Stimulated activated CD4-positive, alpha-beta T cell treated with anti-CD3 and anti-CD28 coated beads, Interleukin-1b, Interleukin-23, amount 100 ng/mL, for 48 hours (primary cell): ENCODE data around the gene TTC27.
"Not testable (repeated sequence)": the region's sequence is repeated elsewhere in the genome, so short reads cannot be mapped to it uniquely, and the experiment has no call there.

Source experiments
- DNase-seq: peaks from one replicate; pipeline ENCODE4 v3.0.0-alpha.2; 2020

TTC27 gene

DNA sequence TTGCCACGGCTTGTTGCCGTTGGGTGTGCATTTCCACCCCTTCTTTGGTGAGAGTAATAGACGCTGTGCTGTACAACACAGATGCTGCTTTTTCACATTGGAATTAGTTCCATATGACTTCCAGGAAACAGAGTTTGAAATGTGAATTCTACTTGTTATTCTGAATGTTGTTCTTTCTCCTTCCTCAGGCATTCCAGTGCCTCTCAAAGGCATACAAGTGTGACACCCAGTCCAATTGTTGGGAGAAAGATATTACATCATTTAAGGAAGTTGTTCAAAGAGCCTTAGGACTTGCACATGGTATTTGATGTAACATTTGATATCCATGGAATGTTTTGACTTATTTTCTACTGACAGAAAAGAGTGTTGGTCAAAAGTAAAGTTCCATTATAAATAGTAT, 184.5 kb downstream of the TTC27 start:
- DNase-seq, result no peak

DNA sequence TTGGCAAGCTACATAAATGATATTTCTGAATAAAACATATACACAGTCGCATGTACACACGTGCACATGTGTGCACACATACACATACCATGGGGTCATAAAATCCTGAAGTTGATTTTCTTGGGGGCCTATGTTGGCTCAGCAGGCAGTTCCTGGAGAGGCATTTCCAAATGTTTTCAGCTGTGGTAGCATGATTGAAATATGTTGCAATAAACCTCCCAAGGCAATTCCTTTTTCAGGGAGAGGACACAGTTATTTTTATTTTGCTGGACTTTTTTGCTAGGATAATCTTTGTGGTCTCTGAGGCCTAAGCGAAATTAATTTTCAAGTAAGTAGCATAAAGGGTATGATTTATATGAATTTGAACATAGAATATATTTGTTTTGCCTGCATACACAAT, 192.2 kb downstream of the TTC27 start:
- DNase-seq, result no peak

DNA sequence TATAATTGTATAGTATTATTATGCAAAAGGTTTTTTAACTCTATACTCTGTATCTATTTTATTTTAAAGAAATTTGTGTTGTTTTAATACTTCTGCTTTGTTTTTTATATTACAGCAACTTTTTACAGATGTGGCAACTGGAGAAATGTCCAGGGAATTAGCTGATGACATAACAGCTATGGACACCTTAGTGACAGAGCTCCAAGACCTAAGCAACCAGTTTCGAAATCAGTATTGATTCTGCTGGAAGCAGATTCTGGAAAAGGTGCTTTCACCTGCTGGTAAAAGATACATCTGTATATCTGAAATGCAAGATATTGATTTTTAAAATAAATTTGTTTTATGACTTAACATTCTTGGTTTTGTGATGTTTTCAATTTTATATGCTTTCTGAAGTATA, 192.9 kb downstream of the TTC27 start:
- no peak for DNase-seq

GRCh38 chr2:32824070-32824809, 196.4 kb downstream of the TTC27 start:
- DNase-seq, result no peak

- DNase-seq, result no peak
Measured at GRCh38 chr2:32825291-32825712, 197.5 kb downstream of the TTC27 start.

DNA sequence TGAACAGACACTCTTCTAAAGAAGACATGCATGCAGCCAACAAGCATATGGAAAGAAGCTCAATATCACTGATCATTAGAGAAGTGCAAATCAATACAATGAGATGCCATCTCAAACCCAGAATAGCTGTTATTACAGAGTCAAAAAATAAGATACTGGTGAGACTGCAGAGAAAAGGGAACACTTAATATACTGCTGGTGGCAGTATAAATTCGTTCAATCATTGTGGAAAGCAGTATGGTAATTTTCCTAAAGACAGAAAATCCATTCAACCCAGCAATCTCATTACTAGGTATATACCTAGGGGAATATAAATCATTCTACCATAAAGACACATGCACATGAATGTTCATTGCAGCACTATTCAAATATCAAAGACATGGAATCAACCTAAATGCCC, 202.3 kb downstream of the TTC27 start:
- no peak for DNase-seq

DNA sequence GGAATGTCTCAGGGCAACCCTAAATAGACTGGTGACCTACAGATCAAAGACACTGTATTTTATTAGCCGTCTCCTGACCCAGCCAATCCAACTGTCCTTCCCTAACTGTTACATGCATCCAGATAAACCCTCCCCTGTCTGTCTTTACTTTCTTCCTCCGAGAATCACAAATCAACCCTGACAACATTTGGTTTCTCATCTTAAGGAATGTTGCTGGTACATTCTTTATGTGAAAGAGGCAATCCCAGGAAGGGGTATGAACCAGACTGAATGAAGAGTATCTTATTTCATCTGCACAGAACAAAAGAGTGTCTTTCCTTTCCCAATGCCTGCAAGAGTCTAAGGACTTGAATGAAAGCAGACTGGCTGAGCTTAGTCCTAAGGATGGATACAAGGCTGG, 205.0 kb downstream of the TTC27 start:
- no peak for DNase-seq

- no peak for DNase-seq
Measured at GRCh38 chr2:32833709-32834108, 205.9 kb downstream of the TTC27 start.

GRCh38 chr2:32835148-32835547, 207.3 kb downstream of the TTC27 start:
- no peak for DNase-seq

DNA sequence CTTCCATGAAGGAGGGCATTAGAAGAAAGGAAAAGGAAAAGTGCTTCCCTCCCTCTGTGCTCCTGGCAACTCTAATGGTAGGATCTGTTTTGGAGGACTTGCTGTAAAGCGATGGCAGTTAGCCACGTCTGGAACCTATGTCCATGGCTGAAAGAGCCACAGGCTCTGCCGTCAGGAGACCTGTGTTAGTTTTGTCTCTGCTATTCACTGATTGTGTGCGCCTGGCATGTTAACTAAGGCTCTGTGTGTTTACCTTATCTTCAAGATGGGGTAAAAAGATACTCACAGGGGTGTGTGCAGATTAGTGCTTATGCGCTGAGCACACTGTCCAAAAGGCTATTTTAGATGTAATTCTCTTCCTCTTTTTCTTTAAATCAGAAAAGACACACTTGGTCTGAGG, 209.1 kb downstream of the TTC27 start:
- no peak for DNase-seq

DNA sequence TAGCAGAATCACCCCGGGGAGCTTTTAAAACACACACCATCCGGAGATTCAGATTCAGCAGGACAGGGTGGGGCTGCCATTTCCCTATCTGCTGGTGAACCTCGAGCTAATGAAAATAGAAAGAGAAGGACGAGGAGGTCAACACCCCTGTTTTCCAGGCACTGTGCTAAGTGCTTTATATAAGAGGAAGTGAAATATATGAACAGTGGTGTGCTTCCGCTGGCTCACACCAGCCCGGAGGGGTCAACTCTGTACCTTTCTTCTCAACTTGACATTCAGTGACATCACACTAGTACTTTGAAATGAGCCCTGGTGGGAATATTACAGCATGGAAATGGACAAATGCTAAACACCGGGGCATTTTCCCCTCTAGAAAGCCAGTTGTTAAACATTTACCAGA, 210.6 kb downstream of the TTC27 start:
- DNase-seq, result no peak

DNA sequence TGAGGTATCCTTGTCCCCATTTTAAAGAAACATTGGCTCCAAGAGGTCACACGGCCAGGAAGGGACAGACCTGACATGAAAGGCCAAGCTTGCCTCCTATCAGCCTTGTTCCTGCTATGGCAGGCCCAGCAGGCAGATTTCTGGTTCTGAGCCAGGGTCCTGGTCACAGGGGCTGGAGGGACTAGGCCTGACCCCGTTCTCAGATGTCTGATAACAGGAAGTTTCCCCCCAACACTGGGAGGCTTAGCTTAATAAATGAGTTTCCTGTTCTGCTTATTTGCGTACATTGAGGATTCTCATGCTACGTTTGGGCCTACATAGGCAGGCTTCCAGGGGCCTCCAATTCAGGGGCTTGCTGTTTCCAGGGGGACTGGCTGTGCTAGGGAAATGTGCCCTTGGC, 211.1 kb downstream of the TTC27 start:
- no peak for DNase-seq

- no peak for DNase-seq
Measured at GRCh38 chr2:32841931-32842898, 214.4 kb downstream of the TTC27 start.

DNA sequence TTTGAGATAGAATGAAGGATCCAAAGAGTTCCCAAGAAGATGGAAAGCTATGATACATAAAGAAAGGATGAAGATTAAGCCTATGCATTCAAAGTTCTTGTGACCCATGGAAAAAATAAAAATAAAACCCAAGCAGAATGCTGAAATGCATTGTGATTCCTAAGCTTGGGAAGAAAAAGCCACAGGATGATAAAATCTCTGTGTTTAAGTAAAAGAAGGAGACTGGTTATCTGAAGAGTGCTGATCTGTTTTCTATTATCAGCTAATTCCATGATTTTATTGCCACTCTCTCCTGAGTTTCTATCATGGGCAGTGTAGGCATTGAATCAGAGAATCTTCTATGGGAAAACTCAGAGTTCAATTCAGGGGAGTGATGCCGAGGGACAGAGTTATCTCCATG, 215.8 kb downstream of the TTC27 start:
- DNase-seq, result no peak

- DNase-seq, result no peak
Measured at GRCh38 chr2:32844253-32844652, 216.4 kb downstream of the TTC27 start.

GRCh38 chr2:32846274-32846673, 218.4 kb downstream of the TTC27 start:
- DNase-seq, result not testable (repeated sequence)

- no peak for DNase-seq
Measured at GRCh38 chr2:32847734-32848133, 219.9 kb downstream of the TTC27 start.

GRCh38 chr2:32849456-32850194, 221.8 kb downstream of the TTC27 start:
- DNase-seq, result no peak

DNA sequence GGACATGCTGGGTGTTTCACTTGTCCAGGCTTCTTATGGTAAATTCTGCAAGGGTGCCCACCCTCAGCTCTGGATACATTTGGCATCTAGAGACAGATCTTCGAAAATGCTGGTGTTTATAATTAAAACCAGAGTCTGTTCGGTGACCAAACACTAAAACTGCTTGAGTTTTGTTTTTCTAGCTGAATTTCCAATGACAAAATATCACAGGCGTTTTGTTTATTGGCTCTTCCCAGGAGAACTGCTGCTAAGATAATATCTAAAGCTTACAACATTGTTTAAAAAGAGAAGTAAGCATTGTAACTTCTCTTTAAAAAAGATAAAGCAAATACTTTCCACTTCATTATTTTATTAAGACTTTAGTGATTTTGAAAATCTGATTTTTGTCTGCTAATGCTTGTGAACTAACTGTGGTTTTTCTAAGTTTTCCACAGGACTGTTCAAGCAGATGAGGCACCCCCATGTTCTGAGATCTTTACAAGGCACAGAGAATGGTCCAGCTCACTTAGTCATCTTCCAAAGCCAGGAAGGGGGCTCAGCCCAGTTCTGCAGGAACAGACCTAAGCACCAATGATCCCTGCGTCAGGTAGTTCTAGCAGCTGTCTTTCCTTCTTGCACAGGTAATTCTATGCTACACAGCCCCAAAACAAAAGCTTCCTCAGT, 224.1 kb downstream of the TTC27 start:
- no peak for DNase-seq

DNA sequence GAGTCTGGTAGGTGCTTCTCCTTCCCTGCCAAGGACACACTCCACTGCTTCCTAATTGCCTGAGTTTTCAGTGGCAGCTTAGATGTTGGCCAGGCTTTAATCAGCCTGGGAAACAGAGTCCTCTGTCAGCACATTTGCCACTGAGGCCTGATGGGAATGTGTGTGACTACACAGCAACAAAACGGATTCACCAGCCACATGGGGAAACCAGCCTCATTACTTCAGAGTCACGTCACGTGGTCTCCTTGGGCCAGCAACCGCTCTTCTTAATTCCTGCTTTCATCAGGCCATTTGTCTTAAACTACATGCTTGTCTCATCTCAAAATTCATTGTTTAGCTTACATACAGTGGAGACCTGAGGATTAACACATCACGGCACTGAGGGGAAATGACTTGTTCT, 225.0 kb downstream of the TTC27 start:
- no peak for DNase-seq

GRCh38 chr2:32856891-32857290, 229.0 kb downstream of the TTC27 start:
- no peak for DNase-seq

- DNase-seq, result no peak
Measured at GRCh38 chr2:32858713-32859112, 230.9 kb downstream of the TTC27 start.

DNA sequence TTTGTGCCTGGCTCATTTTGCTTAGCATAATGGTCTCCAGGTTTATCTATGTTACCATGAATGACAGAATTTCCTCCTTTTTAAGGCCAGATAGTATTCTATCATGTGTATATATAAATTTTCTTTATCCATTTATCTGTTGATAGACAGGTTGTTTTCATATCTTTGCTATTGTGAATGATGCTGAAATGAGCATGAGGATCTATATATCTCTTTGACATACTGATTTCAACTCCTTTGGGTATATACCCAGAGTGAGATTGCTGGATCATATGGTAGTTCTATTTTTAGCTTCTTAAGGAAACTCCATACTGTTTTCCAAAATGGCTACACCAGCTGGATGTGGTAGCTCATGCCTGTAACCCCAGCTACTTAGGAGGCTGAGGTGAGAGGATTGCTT, 232.5 kb downstream of the TTC27 start:
- DNase-seq, result no peak
